ENCODE data around the gene RING1. TPM values are rescaled to one million over a fixed set of nuclear protein-coding genes. Genes with fewer than 3 reads are reported as not detected.

RING1 gene
- total RNA-seq, 1 experiment from 2014 or later = 31.0 TPM

DNA sequence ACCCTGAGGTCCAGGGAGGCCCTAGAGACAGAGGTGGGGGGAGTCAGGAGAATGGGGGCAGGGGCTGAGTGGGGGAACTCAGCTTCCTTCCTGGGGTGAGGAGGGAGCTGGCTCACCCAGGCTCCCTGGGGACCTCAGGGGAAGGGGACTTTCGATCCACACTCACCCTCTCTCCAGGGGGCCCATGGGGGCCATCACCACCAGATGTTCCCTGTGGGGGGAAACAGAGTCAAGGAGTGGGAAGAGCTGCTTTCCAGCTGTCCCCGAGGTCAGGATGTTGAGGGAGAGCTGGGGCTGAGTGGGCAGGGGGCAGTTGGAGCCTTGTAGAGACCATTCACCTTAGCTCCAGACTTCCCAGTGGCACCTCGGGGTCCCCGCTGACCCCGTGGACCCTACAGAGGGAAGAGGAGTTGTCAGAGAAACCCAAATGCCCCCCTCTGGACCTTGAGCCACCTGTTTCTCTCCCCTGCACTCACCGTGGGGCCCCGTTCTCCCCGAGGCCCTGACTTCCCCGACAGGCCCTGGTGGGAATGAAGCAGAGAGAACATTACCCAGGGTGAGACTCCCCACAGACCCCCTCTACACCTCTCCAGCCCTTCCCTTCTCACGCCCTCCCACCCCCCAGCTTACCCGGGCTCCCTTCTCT is 34.6 kb upstream of the RING1 start:
- H2BK12ac ChIP-seq (ENCODE audit: insufficient read length, low read depth, low read length) = no peak overlapping the region
- no peak overlapping the region for H4K5ac ChIP-seq (ENCODE audit: insufficient read length, low read depth, low read length)
- no peak overlapping the region for H3K9ac ChIP-seq (ENCODE audit: extremely low read depth, insufficient read length, low read length)
- H4K91ac ChIP-seq (ENCODE audit: insufficient read length, low read depth, low read length) = no peak overlapping the region
- no peak overlapping the region for H3K27ac ChIP-seq (ENCODE audit: insufficient read length, low read depth, low read length)
- H3K4ac ChIP-seq (ENCODE audit: low read depth, low read length) = no peak overlapping the region
- no peaks in the 10 kb centered on the region for H3K79me2 ChIP-seq (ENCODE audit: insufficient read depth, low read length)
- H2BK20ac ChIP-seq (ENCODE audit: low read depth, low read length, poor library complexity, severe bottlenecking) = no peak overlapping the region
- Mint-ChIP-seq H3K36me3 (ENCODE audit: insufficient read depth in 1 of 3, low read depth in 3 of 3) (no peaks in the 10 kb centered on the region; a peak in 2 of 7 replicates), H3K4me1 (peaks cover 4 to 8% of the 10 kb centered on the region in 2 experiments), H3K4me3 (no peak overlapping the region; a peak in 1 of 5 replicates), H3K27me3 (ENCODE audit: low read depth) (peaks cover 34% of the 10 kb centered on the region), H3K27ac (no peak overlapping the region), H3K9me3 (no peaks in the 10 kb centered on the region)
- no peak overlapping the region for H2AFZ ChIP-seq (ENCODE audit: low read length)
- H2BK15ac ChIP-seq (ENCODE audit: low read depth, low read length) = no peak overlapping the region
- no peaks in the 10 kb centered on the region for H3K27me3 ChIP-seq (ENCODE audit: insufficient read depth, low read length)
- H2BK120ac ChIP-seq (ENCODE audit: low read depth, low read length, poor library complexity, severe bottlenecking) = no peak overlapping the region
- no peak overlapping the region for H2BK5ac ChIP-seq (ENCODE audit: insufficient read length, low read length)
- H4K8ac ChIP-seq (replicated peaks; ENCODE audit: insufficient read length, low read depth, low read length) = no peak overlapping the region
- H3K18ac ChIP-seq (ENCODE audit: insufficient read length, low read depth, low read length) = no peak overlapping the region
- H3K56ac ChIP-seq (ENCODE audit: insufficient read length, low read depth, low read length) = no peak overlapping the region
- no peaks in the 10 kb centered on the region for H4K20me1 ChIP-seq (ENCODE audit: control insufficient read depth, insufficient read depth, insufficient read length)
- TF ChIP-seq, protein P1, sequence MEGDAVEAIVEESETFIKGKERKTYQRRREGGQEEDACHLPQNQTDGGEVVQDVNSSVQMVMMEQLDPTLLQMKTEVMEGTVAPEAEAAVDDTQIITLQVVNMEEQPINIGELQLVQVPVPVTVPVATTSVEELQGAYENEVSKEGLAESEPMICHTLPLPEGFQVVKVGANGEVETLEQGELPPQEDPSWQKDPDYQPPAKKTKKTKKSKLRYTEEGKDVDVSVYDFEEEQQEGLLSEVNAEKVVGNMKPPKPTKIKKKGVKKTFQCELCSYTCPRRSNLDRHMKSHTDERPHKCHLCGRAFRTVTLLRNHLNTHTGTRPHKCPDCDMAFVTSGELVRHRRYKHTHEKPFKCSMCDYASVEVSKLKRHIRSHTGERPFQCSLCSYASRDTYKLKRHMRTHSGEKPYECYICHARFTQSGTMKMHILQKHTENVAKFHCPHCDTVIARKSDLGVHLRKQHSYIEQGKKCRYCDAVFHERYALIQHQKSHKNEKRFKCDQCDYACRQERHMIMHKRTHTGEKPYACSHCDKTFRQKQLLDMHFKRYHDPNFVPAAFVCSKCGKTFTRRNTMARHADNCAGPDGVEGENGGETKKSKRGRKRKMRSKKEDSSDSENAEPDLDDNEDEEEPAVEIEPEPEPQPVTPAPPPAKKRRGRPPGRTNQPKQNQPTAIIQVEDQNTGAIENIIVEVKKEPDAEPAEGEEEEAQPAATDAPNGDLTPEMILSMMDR (conservative IDR thresholded peaks at IDR 0.05) = no peak
- WGBS (ENCODE audit: extremely low coverage, insufficient read length, low lambda C conversion rate) = no CpG with 5 or more reads among the region's 11 CpGs
- H3T11ph ChIP-seq (ENCODE audit: low read length) = no peak overlapping the region
- no peak overlapping the region; the same call in 1 of the 2 replicates for H3K14ac ChIP-seq (ENCODE audit: insufficient read depth, low read length)
- no peak overlapping the region for H2AK5ac ChIP-seq (ENCODE audit: insufficient read length, low read length)
- H3K4me1 ChIP-seq (ENCODE audit: insufficient read depth, low read length) = no peaks in the 10 kb centered on the region
- H3K79me1 ChIP-seq (ENCODE audit: insufficient read depth, low read depth, low read length, poor library complexity, severe bottlenecking) = no peaks in the 10 kb centered on the region
- no peaks in the 10 kb centered on the region for H3K23me2 ChIP-seq (ENCODE audit: insufficient read length, low read depth, low read length, poor library complexity, severe bottlenecking)
- no peaks in the 10 kb centered on the region for H3K9me3 ChIP-seq (ENCODE audit: control insufficient read depth, low read depth, low read length)
- DNase-seq = no peak
- no peak overlapping the region for H3K4me2 ChIP-seq (ENCODE audit: insufficient read depth, insufficient read length, low read length)
- H3K23ac ChIP-seq (ENCODE audit: insufficient read length, low read depth, low read length) = no peak overlapping the region
